HAP-1 (cell line): ENCODE results near the gene MAP3K15.
"Not testable (repeated sequence)": the region's sequence is repeated elsewhere in the genome, so short reads cannot be mapped to it uniquely, and the experiment has no call there.

Experiments used
- DNase-seq, 2 experiments: peaks; one replicate each; pipeline ENCODE4 v3.0.0-alpha.2; 2016 to 2020; ENCODE audit warnings: low spot score in 2 of 2
- H3K27me3 ChIP-seq: fragments of 250-450 bp; sonication (Bioruptor Pico); 2 replicates; pipeline ENCODE4 v1.5.1; 2020; ENCODE audit warnings: low read depth, mild to moderate bottlenecking, moderate library complexity
- H3K36me3 ChIP-seq: fragments of 250-450 bp; sonication (Bioruptor Pico); replicated peaks from 2 replicates; pipeline ENCODE4 v1.5.1; 2020; ENCODE audit warnings: mild to moderate bottlenecking
- H3K4me1 ChIP-seq: fragments of 250-450 bp; sonication (Bioruptor Pico); 2 replicates; pipeline ENCODE4 v1.5.1; 2020; ENCODE audit warnings: mild to moderate bottlenecking
- H3K4me3 ChIP-seq: fragments of 250-450 bp; sonication (Bioruptor Pico); 2 replicates; pipeline ENCODE4 v1.5.1; 2020; ENCODE audit warnings: mild to moderate bottlenecking, moderate library complexity
- H3K9me3 ChIP-seq: fragments of 250-450 bp; sonication (Bioruptor Pico); 2 replicates; pipeline ENCODE4 v1.5.1; 2020; ENCODE audit warnings: mild to moderate bottlenecking, moderate library complexity
- in situ Hi-C: fragments of 300-500 bp; cut with MboI; formaldehyde crosslinking; loops from 3 replicates; pipeline ENCODE4 v1.14.3; 2020; ENCODE audit warnings: low sequenced_read_pairs, inconsistent platforms, mixed read lengths

MAP3K15 gene

GRCh38 chrX:19512359-19512758 lies 2.9 kb downstream of the MAP3K15 start:
- Histone ChIP-seq H3K36me3 (no peaks in the 10 kb centered on the region; the same call in 1 of the 2 replicates), H3K9me3 (no peaks in the 10 kb centered on the region), H3K4me1 (peaks cover 3% of the 10 kb centered on the region; the same call in 1 of the 2 replicates), H3K4me3 (no peak overlapping the region), H3K27me3 (no peaks in the 10 kb centered on the region)
- no peak for DNase-seq
- in situ Hi-C loops = no loop called here

DNA sequence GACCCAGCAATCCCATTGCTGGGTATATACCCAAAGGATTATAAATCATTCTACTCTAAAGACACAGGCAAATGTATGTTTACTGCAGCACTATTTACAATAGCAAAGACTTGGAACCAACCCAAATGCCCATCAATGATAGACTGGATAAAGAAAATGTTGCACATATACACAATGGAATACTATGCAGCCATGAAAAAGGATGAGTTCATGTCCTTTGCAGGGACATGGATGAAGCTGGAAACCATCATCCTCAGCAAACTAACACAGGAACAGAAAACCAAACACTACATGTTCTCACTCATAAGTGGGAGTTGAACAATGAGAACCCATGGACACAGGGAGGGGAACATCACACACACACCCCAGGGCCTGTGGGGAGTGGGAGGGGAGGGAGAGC lies 3.5 kb downstream of the MAP3K15 start:
- H3K4me1 ChIP-seq, DNase-seq, in situ Hi-C loops, H3K9me3 ChIP-seq, H3K36me3 ChIP-seq, H3K27me3 ChIP-seq, H3K4me3 ChIP-seq: not testable (repeated sequence)

DNA sequence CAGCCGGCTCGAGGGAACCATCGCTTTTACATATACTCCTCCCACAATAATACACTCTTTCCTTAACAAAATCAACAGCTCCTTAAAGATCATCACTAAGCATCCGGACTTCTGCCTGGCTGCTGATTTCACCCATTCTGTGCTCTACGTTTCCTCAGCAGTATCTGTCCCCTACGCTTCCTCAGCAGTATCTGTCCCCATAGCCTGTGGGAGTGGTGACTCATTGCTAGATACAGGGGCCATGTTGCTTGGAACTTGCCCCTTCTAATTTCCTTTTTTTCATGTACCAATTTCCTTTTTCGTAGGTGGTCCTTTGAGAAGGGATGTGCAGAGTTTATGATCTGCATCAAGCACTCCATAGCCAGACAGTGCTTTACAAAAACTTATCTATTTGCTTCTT lies 18.6 kb downstream of the MAP3K15 start:
- H3K9me3 ChIP-seq = no peaks in the 10 kb centered on the region
- H3K4me1 ChIP-seq = peaks cover 13% of the 10 kb centered on the region
- no peak overlapping the region for H3K4me3 ChIP-seq
- no peaks in the 10 kb centered on the region for H3K36me3 ChIP-seq
- no peaks in the 10 kb centered on the region for H3K27me3 ChIP-seq
- no peak for DNase-seq
- in situ Hi-C loops = no loop called here

- peaks cover 5% of the 10 kb centered on the region; the same call in 1 of the 2 replicates for H3K36me3 ChIP-seq
- in situ Hi-C loops = no loop called here
- no peak for DNase-seq
Observed at GRCh38 chrX:19487520-19488200, 27.6 kb downstream of the MAP3K15 start.

GRCh38 chrX:19479458-19479857 lies 35.9 kb downstream of the MAP3K15 start:
- Histone ChIP-seq H3K4me1 (peaks cover 13% of the 10 kb centered on the region), H3K4me3 (no peak overlapping the region), H3K9me3 (no peaks in the 10 kb centered on the region), H3K27me3 (no peaks in the 10 kb centered on the region), H3K36me3 (peaks cover 8% of the 10 kb centered on the region; the same call in 1 of the 2 replicates)
- DNase-seq = no peak
- in situ Hi-C loops = no loop called here

More at GRCh38 chrX:19487520-19488200, 27.6 kb downstream of the MAP3K15 start:
- H3K9me3 ChIP-seq = no peaks in the 10 kb centered on the region
- H3K27me3 ChIP-seq = no peaks in the 10 kb centered on the region
- H3K4me1 ChIP-seq = peaks cover 11% of the 10 kb centered on the region
- H3K4me3 ChIP-seq = no peak overlapping the region

- DNase-seq, H3K9me3 ChIP-seq, H3K4me3 ChIP-seq, H3K36me3 ChIP-seq, H3K4me1 ChIP-seq, H3K27me3 ChIP-seq, in situ Hi-C loops: not testable (repeated sequence)
Observed at GRCh38 chrX:19468383-19468782, 46.9 kb downstream of the MAP3K15 start.

- DNase-seq = no peak
- Histone ChIP-seq H3K4me1 (no peaks in the 10 kb centered on the region), H3K9me3 (no peaks in the 10 kb centered on the region), H3K27me3 (no peaks in the 10 kb centered on the region), H3K4me3 (no peak overlapping the region), H3K36me3 (peaks cover 6% of the 10 kb centered on the region)
- in situ Hi-C loops = no loop called here
Observed at GRCh38 chrX:19462879-19463278, 52.4 kb downstream of the MAP3K15 start.

- Histone ChIP-seq H3K4me1 (no peaks in the 10 kb centered on the region), H3K4me3 (no peak overlapping the region), H3K27me3 (no peaks in the 10 kb centered on the region), H3K36me3 (peaks cover 8% of the 10 kb centered on the region), H3K9me3 (no peaks in the 10 kb centered on the region)
- DNase-seq = no peak
- in situ Hi-C loops = no loop called here
Observed at GRCh38 chrX:19462231-19462630, 53.1 kb downstream of the MAP3K15 start.

- in situ Hi-C loops = no loop called here
- H3K27me3 ChIP-seq = no peaks in the 10 kb centered on the region
- no peaks in the 10 kb centered on the region for H3K4me1 ChIP-seq
- no peaks in the 10 kb centered on the region for H3K9me3 ChIP-seq
- H3K36me3 ChIP-seq = peaks cover 12% of the 10 kb centered on the region
- no peak for DNase-seq
- H3K4me3 ChIP-seq = no peak overlapping the region
Observed at GRCh38 chrX:19457662-19458061, 57.6 kb downstream of the MAP3K15 start.

GRCh38 chrX:19448077-19448476 lies 67.2 kb downstream of the MAP3K15 start:
- Histone ChIP-seq H3K9me3 (no peaks in the 10 kb centered on the region), H3K27me3 (no peaks in the 10 kb centered on the region), H3K36me3 (no peaks in the 10 kb centered on the region; the same call in 1 of the 2 replicates), H3K4me1 (no peaks in the 10 kb centered on the region), H3K4me3 (no peak overlapping the region)
- no peak for DNase-seq
- in situ Hi-C loops = no loop called here

DNA sequence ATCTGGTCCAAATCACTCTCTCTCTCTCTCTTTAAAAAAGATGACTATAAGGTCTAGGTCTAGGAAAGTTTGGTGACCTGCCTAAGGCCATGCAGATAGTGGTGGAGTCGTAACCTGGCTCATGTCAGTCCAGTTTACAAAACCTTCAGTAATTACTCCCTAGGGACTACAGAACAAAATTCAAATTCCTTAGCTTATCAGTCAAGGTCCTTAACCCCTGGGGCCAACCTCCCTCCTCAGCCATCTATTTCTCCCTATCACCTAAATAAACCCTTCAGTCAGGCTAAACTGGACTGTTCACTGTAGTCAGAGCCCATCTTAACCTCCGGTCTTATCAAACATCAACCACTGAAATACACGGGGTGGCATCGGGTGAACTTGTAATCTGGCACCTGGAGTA lies 68.9 kb downstream of the MAP3K15 start:
- H3K4me1 ChIP-seq = no peaks in the 10 kb centered on the region

GRCh38 chrX:19445772-19446171 lies 69.5 kb downstream of the MAP3K15 start:
- H3K4me3 ChIP-seq, H3K27me3 ChIP-seq, DNase-seq, H3K4me1 ChIP-seq, in situ Hi-C loops, H3K36me3 ChIP-seq, H3K9me3 ChIP-seq: not testable (repeated sequence)

More for the DNA sequence above, 68.9 kb downstream of the MAP3K15 start:
- Histone ChIP-seq H3K9me3 (no peaks in the 10 kb centered on the region), H3K4me3 (no peak overlapping the region), H3K27me3 (no peaks in the 10 kb centered on the region), H3K36me3 (no peaks in the 10 kb centered on the region)
- no peak for DNase-seq
- in situ Hi-C loops = no loop called here

DNA sequence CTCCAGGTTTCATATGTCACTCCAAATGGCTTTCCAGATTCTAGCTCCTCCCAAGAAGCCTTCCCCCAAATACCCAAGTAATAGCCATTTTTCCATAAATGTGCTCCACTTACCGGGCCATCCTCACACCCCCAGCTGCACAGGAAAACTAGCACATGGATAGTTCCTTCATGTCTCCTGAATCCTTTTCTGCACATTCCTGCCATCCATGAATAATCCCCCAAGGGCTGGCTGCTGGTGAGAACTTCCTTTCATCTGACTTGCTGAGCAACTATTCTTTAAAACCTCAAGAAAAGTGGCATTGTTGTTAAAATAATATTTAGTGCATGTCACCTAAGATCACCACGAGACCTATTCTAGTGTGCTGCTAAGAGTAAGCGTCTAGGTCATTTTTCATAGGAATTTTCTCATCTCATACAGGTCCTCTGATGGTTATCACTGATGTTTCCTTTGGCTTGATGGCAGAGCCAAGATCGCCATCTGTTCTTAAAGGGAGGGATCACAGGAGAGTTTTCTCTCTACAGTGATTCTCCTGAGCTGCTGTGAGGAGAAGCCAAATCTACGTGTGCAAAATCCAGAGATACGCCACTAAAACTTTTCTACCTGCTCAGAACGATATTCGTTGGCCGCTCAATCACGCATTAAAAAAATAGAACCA lies 71.3 kb downstream of the MAP3K15 start:
- Histone ChIP-seq H3K9me3 (no peaks in the 10 kb centered on the region), H3K27me3 (no peaks in the 10 kb centered on the region), H3K36me3 (no peaks in the 10 kb centered on the region; the same call in 1 of the 2 replicates), H3K4me3 (no peak overlapping the region), H3K4me1 (no peaks in the 10 kb centered on the region)
- no peak for DNase-seq
- in situ Hi-C loops = no loop called here

GRCh38 chrX:19440713-19441112 lies 74.6 kb downstream of the MAP3K15 start:
- Histone ChIP-seq H3K36me3 (peaks cover 6% of the 10 kb centered on the region; the same call in 1 of the 2 replicates), H3K4me3 (no peak overlapping the region), H3K27me3 (no peaks in the 10 kb centered on the region), H3K4me1 (no peaks in the 10 kb centered on the region), H3K9me3 (no peaks in the 10 kb centered on the region)
- in situ Hi-C loops = no loop called here
- no peak for DNase-seq
